Epithelial cell of proximal tubule (primary cell): ENCODE results near the gene NHLH2. TPM values are rescaled to one million over a fixed set of nuclear protein-coding genes. Genes with fewer than 3 reads are reported as not detected.

ENCODE experiments used
- DNase-seq: peaks from one replicate; pipeline ENCODE4 v3.0.0-alpha.2; 2011; ENCODE audit warnings: low read depth
- H3K4me3 ChIP-seq: 2 replicates; pipeline ENCODE4 v1.5.1; 2011; ENCODE audit warnings: low read depth, mild to moderate bottlenecking, low read length
- total RNA-seq: library from RNA; depleted of rRNA; stranded (reverse); fragments of >200 nt; gene quantifications from 2 replicates; pipeline ENCODE4 v1.2.3, GENCODE V29; 2015
- TF ChIP-seq, protein P1 (sequence below): conservative IDR thresholded peaks from 2 replicates; pipeline ENCODE4 v1.5.1; 2012; ENCODE audit warnings: low read depth, mild to moderate bottlenecking, low read length

The NHLH2 gene
- total RNA-seq, 1 donor from 2014 or later, result 0.06 TPM

DNA sequence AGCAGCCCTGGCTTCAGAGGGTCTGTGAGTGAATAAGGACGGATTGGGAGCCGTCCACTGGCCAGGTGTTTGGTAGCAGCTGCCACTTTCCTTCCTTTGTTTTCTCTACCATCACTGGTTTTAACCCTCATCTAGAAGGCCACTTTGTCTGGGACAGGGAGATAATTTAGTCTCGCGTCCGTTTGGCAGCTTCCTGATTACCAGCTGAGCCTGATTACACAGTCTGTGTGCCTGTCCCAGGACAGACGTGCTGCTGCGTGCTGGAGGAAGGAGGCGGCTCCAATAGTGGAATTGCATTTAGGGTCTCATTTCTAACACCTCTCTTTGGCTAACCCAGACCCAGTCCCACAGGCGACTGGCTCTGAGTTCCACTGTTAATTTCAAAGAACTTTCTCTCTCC, 47.8 kb downstream of the NHLH2 start:
- no peak overlapping the region for H3K4me3 ChIP-seq
- DNase-seq, result no peak
- TF ChIP-seq, protein P1, sequence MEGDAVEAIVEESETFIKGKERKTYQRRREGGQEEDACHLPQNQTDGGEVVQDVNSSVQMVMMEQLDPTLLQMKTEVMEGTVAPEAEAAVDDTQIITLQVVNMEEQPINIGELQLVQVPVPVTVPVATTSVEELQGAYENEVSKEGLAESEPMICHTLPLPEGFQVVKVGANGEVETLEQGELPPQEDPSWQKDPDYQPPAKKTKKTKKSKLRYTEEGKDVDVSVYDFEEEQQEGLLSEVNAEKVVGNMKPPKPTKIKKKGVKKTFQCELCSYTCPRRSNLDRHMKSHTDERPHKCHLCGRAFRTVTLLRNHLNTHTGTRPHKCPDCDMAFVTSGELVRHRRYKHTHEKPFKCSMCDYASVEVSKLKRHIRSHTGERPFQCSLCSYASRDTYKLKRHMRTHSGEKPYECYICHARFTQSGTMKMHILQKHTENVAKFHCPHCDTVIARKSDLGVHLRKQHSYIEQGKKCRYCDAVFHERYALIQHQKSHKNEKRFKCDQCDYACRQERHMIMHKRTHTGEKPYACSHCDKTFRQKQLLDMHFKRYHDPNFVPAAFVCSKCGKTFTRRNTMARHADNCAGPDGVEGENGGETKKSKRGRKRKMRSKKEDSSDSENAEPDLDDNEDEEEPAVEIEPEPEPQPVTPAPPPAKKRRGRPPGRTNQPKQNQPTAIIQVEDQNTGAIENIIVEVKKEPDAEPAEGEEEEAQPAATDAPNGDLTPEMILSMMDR, result no peak

DNA sequence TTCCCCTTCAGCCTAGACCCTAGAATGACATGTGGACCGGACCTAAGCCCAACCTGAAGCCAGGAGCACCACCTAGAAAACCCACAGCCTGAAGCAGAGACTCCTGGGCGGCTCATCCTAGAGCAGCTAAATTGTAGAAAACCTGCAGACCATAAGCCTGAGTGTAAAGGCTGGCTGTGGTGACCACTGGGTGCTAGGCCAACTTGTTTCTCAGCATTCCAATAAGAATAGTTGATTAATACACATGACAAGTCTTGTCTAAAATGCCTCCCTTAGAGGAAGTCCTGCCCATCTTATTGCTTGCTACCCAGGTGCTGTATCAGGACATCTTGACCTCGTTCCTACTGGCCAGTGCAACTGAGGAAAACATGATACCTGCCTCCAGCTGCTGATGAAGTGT, 49.1 kb downstream of the NHLH2 start:
- no peak for DNase-seq
- TF ChIP-seq, protein P1, result no peak
- H3K4me3 ChIP-seq, result no peak overlapping the region

DNA sequence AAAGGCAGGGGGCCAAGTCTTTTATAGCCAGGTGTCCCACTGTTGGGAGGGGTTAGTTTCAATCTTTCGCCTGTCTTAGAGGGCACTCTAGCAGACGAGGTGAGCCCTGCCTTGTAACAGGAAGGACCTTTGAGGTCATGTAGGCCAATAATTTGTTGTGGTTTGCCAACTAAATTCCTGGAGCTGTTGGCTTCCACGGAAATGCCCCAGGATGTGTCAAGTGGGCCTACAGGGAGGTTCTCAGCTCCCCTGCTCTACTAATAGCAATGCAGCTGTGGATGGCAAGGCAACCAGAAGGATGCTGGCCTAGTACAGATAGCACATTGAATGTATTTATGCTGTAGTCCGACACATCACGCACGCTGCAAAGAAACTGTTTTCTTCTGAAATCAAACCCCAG, 50.1 kb downstream of the NHLH2 start:
- TF ChIP-seq, protein P1, result no peak
- no peak for DNase-seq
- no peak overlapping the region for H3K4me3 ChIP-seq

DNA sequence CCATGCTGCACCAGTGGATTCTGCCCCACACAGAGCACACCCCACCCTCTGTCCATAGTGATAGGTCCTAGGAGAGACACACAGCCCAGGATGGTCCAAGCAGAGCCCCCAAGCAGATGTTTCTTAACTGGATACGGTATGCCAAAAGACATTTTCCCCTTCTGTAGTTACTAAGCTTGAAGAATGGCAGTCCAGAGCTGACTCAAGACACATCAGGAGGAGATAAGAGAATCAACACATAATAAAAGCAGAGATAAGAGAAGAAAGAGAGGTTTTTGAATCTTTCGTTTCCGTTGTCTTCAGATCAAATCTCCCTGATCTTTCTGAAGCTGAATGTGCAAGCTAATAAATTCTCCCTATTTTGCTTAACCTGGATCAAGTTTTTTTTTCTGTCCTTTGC, 50.6 kb downstream of the NHLH2 start:
- DNase-seq, result no peak
- H3K4me3 ChIP-seq, result no peak overlapping the region
- TF ChIP-seq, protein P1, result no peak

Other genes starting within 250 kb of the NHLH2 start
- gene VANGL1, start 199.2 kb downstream of the NHLH2 start, total RNA-seq, result 16.1 and 20.3 TPM in 2 replicates
- not detected in 2 replicates for gene CASQ2, start 72.4 kb downstream of the NHLH2 start, total RNA-seq
- 1.6 and 2.6 TPM in 2 replicates for gene SLC22A15, start 135.4 kb upstream of the NHLH2 start, total RNA-seq